ENCODE data around the gene CFAP92. TPM values are rescaled to one million over a fixed set of nuclear protein-coding genes. Genes with fewer than 3 reads are reported as not detected.

The CFAP92 gene
- total and polyA plus RNA-seq, 4 donors, result 0.05 to 0.25 (median 0.06) TPM; not detected in 1

DNA sequence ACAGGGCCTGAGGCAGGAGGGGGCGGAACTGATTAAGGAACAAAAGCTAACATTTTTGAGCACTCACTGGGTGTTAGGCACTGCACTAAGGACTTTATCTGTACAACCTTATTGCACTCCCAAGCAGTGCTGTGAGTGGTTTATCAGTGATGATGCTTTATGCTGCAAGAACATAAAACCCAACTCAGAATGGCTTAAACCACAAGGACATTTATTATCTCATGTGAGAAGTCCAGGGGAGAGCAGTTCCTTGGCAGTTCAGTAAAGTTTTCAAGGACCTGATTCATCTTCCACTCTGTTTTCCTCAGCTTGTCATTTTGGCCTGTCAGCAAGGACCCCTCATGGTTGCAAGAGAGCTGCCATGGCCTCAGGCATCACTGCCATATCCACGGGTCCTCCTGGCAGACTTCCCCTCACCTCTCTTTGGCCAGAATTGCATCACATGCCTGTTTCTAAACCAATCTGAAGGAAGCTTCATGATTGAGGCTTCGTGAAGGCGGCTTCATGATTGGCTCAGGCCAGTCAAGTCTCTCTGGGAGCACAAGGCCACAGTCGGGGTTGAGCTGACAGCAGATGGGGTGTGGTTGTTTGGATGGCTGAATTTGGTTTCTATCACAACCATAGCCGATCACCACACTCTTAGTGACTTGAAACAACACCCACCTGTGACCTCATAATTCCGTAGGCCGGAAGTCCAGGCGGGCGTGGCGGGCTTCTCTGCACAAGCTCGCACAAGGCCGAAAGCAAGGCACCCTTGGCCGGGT, 23.0 kb upstream of the CFAP92 start:
- TF ChIP-seq RAD21 (IDR thresholded peaks at IDR 0.05), result no peak
- TF ChIP-seq GABPA (IDR thresholded peaks at IDR 0.05 in 1 of 2, conservative IDR thresholded peaks at IDR 0.05 in 1 of 2), result no peak
- no peak for TF ChIP-seq NR2F2 (IDR thresholded peaks at IDR 0.05)
- TF ChIP-seq ATF3 (IDR thresholded peaks at IDR 0.05), result no peak
- no peak for TF ChIP-seq TAF1 (conservative IDR thresholded peaks at IDR 0.05)
- TF ChIP-seq HNF4G (IDR thresholded peaks at IDR 0.05), result no peak
- TF ChIP-seq FOXA1 (IDR thresholded peaks at IDR 0.05), result no peak
- TF ChIP-seq RXRA (IDR thresholded peaks at IDR 0.05), result no peak
- no peak for TF ChIP-seq YY1 (IDR thresholded peaks at IDR 0.05)
- TF ChIP-seq HNF4A (conservative IDR thresholded peaks at IDR 0.05), result no peak
- TF ChIP-seq, protein P1, sequence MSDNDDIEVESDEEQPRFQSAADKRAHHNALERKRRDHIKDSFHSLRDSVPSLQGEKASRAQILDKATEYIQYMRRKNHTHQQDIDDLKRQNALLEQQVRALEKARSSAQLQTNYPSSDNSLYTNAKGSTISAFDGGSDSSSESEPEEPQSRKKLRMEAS (IDR thresholded peaks at IDR 0.05), result no peak
- TF ChIP-seq ZBTB33 (IDR thresholded peaks at IDR 0.05), result no peak
- TF ChIP-seq SP1 (IDR thresholded peaks at IDR 0.05), result no peak
- no peak overlapping the region for H3K9ac ChIP-seq (ENCODE audit: low read depth in 1 of 2, low read length in 2 of 2)
- H3K4me3 ChIP-seq (ENCODE audit: low read depth in 1 of 3, low read length in 3 of 3), result no peak overlapping the region
- H3K9me3 ChIP-seq (ENCODE audit: control insufficient read depth in 4 of 4, low read length in 3 of 4), result no peaks in the 10 kb centered on the region
- no peaks in the 10 kb centered on the region for H3K27me3 ChIP-seq (ENCODE audit: control insufficient read depth in 4 of 4, insufficient read depth in 4 of 4, low read length in 3 of 4)
- H3K27ac ChIP-seq (ENCODE audit: low read depth in 1 of 2, low read length in 2 of 2), result peak overlapping the region; percentile 7 to 58
- H3K4me1 ChIP-seq (ENCODE audit: control insufficient read depth in 4 of 4, insufficient read depth in 4 of 4, low read length in 3 of 4), result peaks cover 0 to 4% (median 0%) of the 10 kb centered on the region in 4 donors
- no peak for DNase-seq (ENCODE audit: low spot score)
- 81% methylated on average over 14 of the region's 14 CpGs for WGBS
- no peaks in the 10 kb centered on the region for H3K36me3 ChIP-seq (ENCODE audit: control insufficient read depth in 4 of 4, insufficient read depth in 3 of 4, low read depth in 1 of 4, low read length in 3 of 4)

GRCh38 chr3:129016356-129016719, 22.5 kb upstream of the CFAP92 start:
- Histone ChIP-seq H3K36me3 (ENCODE audit: control insufficient read depth in 4 of 4, insufficient read depth in 3 of 4, low read depth in 1 of 4, low read length in 3 of 4) (no peaks in the 10 kb centered on the region), H3K4me3 (ENCODE audit: low read depth in 1 of 3, low read length in 3 of 3) (no peak overlapping the region), H3K9me3 (ENCODE audit: control insufficient read depth in 4 of 4, low read length in 3 of 4) (no peaks in the 10 kb centered on the region), H3K27ac (ENCODE audit: low read depth in 1 of 2, low read length in 2 of 2) (peak overlapping the region; percentile 7 to 58), H3K4me1 (ENCODE audit: control insufficient read depth in 4 of 4, insufficient read depth in 4 of 4, low read length in 3 of 4) (peaks cover 0 to 4% (median 0%) of the 10 kb centered on the region in 4 donors), H3K27me3 (ENCODE audit: control insufficient read depth in 4 of 4, insufficient read depth in 4 of 4, low read length in 3 of 4) (no peaks in the 10 kb centered on the region), H3K9ac (ENCODE audit: low read depth in 1 of 2, low read length in 2 of 2) (no peak overlapping the region)
- TF ChIP-seq NR2F2 (IDR thresholded peaks at IDR 0.05) (no peak), JUND (IDR thresholded peaks at IDR 0.05) (no peak), FOXA1 (IDR thresholded peaks at IDR 0.05) (no peak), GABPA (IDR thresholded peaks at IDR 0.05 in 1 of 2, conservative IDR thresholded peaks at IDR 0.05 in 1 of 2) (no peak), SP1 (IDR thresholded peaks at IDR 0.05) (no peak), ATF3 (IDR thresholded peaks at IDR 0.05) (no peak), FOXA2 (IDR thresholded peaks at IDR 0.05) (no peak), HNF4G (IDR thresholded peaks at IDR 0.05) (no peak), RAD21 (IDR thresholded peaks at IDR 0.05) (no peak), HNF4A (conservative IDR thresholded peaks at IDR 0.05) (no peak), RXRA (IDR thresholded peaks at IDR 0.05) (no peak), TAF1 (conservative IDR thresholded peaks at IDR 0.05) (no peak), ZBTB33 (IDR thresholded peaks at IDR 0.05) (no peak), YY1 (IDR thresholded peaks at IDR 0.05) (no peak), EGR1 (IDR thresholded peaks at IDR 0.05; ENCODE audit: low read depth in 2 of 2) (no peak)
- TF ChIP-seq, protein P2, sequence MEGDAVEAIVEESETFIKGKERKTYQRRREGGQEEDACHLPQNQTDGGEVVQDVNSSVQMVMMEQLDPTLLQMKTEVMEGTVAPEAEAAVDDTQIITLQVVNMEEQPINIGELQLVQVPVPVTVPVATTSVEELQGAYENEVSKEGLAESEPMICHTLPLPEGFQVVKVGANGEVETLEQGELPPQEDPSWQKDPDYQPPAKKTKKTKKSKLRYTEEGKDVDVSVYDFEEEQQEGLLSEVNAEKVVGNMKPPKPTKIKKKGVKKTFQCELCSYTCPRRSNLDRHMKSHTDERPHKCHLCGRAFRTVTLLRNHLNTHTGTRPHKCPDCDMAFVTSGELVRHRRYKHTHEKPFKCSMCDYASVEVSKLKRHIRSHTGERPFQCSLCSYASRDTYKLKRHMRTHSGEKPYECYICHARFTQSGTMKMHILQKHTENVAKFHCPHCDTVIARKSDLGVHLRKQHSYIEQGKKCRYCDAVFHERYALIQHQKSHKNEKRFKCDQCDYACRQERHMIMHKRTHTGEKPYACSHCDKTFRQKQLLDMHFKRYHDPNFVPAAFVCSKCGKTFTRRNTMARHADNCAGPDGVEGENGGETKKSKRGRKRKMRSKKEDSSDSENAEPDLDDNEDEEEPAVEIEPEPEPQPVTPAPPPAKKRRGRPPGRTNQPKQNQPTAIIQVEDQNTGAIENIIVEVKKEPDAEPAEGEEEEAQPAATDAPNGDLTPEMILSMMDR (IDR thresholded peaks at IDR 0.05; ENCODE audit: low read depth, low read length, missing input control), result no peak
- TF ChIP-seq, protein P3, sequence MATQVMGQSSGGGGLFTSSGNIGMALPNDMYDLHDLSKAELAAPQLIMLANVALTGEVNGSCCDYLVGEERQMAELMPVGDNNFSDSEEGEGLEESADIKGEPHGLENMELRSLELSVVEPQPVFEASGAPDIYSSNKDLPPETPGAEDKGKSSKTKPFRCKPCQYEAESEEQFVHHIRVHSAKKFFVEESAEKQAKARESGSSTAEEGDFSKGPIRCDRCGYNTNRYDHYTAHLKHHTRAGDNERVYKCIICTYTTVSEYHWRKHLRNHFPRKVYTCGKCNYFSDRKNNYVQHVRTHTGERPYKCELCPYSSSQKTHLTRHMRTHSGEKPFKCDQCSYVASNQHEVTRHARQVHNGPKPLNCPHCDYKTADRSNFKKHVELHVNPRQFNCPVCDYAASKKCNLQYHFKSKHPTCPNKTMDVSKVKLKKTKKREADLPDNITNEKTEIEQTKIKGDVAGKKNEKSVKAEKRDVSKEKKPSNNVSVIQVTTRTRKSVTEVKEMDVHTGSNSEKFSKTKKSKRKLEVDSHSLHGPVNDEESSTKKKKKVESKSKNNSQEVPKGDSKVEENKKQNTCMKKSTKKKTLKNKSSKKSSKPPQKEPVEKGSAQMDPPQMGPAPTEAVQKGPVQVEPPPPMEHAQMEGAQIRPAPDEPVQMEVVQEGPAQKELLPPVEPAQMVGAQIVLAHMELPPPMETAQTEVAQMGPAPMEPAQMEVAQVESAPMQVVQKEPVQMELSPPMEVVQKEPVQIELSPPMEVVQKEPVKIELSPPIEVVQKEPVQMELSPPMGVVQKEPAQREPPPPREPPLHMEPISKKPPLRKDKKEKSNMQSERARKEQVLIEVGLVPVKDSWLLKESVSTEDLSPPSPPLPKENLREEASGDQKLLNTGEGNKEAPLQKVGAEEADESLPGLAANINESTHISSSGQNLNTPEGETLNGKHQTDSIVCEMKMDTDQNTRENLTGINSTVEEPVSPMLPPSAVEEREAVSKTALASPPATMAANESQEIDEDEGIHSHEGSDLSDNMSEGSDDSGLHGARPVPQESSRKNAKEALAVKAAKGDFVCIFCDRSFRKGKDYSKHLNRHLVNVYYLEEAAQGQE (IDR thresholded peaks at IDR 0.05), result no peak
- TF ChIP-seq, protein P1 (IDR thresholded peaks at IDR 0.05), result no peak
- WGBS, result 69% methylated on average over 6 of the region's 6 CpGs
- DNase-seq (ENCODE audit: low spot score), result no peak

Data from liver (tissue), 9 donors.